HEK293 (cell line): ENCODE measurements around the gene LTBP1.

ENCODE experiments used
- EGR2 ChIP-seq: fragments of 450-650 bp; formaldehyde crosslinking; IDR thresholded peaks from 2 replicates; pipeline ENCODE4 v1.5.1; 2016; ENCODE audit warnings: low read depth, missing biosample characterization, missing genetic modification characterization
- GLIS2 ChIP-seq: fragments of 450-650 bp; formaldehyde crosslinking; IDR thresholded peaks from 2 replicates; pipeline ENCODE4 v1.5.1; 2016; ENCODE audit warnings: missing biosample characterization, missing genetic modification characterization
- HOXD13 ChIP-seq: sonication (generic); formaldehyde crosslinking; IDR thresholded peaks from 2 replicates; pipeline ENCODE4 v1.8.0; 2022; ENCODE audit warnings: missing genetic modification reagents, borderline replicate concordance
- KLF1 ChIP-seq: fragments of 450-650 bp; formaldehyde crosslinking; IDR thresholded peaks from 2 replicates; pipeline ENCODE4 v1.5.1; 2016; ENCODE audit warnings: missing biosample characterization, missing genetic modification characterization
- SCRT2 ChIP-seq: fragments of 450-650 bp; formaldehyde crosslinking; IDR thresholded peaks from 2 replicates; pipeline ENCODE4 v1.5.1; 2016; ENCODE audit warnings: missing biosample characterization, missing genetic modification characterization
- SP3 ChIP-seq: fragments of 450-650 bp; formaldehyde crosslinking; IDR thresholded peaks from 2 replicates; pipeline ENCODE4 v1.5.1; 2016; ENCODE audit warnings: missing biosample characterization, missing genetic modification characterization
- TCF7L2 ChIP-seq: IDR thresholded peaks from 2 replicates; pipeline ENCODE4 v1.6.1; 2011; ENCODE audit warnings: low read depth, mild to moderate bottlenecking, inconsistent platforms, low read length, moderate library complexity, borderline replicate concordance
- WT1 ChIP-seq: fragments of 450-650 bp; formaldehyde crosslinking; IDR thresholded peaks from 2 replicates; pipeline ENCODE4 v1.5.1; 2016; ENCODE audit warnings: missing biosample characterization, missing genetic modification characterization
- ZFP69B ChIP-seq: fragments of 450-650 bp; formaldehyde crosslinking; IDR thresholded peaks from 2 replicates; pipeline ENCODE4 v1.5.1; 2016; ENCODE audit warnings: missing biosample characterization, missing genetic modification characterization
- ZIC2 ChIP-seq: fragments of 450-650 bp; formaldehyde crosslinking; IDR thresholded peaks from 2 replicates; pipeline ENCODE4 v1.5.1; 2016; ENCODE audit warnings: missing biosample characterization, missing genetic modification characterization
- ZNF10 ChIP-seq: fragments of 450-650 bp; formaldehyde crosslinking; IDR thresholded peaks from 2 replicates; pipeline ENCODE4 v1.5.1; 2017; ENCODE audit warnings: missing biosample characterization, missing genetic modification characterization
- ZNF138 ChIP-seq: fragments of 450-650 bp; formaldehyde crosslinking; IDR thresholded peaks from 2 replicates; pipeline ENCODE4 v1.5.1; 2016; ENCODE audit warnings: missing biosample characterization, missing genetic modification characterization, borderline replicate concordance
- ZNF140 ChIP-seq: fragments of 450-650 bp; formaldehyde crosslinking; IDR thresholded peaks from 2 replicates; pipeline ENCODE4 v1.5.1; 2016; ENCODE audit warnings: missing biosample characterization, missing genetic modification characterization
- ZNF175 ChIP-seq: fragments of 450-650 bp; formaldehyde crosslinking; IDR thresholded peaks from 2 replicates; pipeline ENCODE4 v1.5.1; 2016; ENCODE audit warnings: missing biosample characterization, missing genetic modification characterization
- ZNF221 ChIP-seq: fragments of 450-650 bp; formaldehyde crosslinking; IDR thresholded peaks from 2 replicates; pipeline ENCODE4 v1.5.1; 2017; ENCODE audit warnings: missing biosample characterization, missing genetic modification characterization, borderline replicate concordance
- ZNF24 ChIP-seq: fragments of 450-650 bp; formaldehyde crosslinking; IDR thresholded peaks from 2 replicates; pipeline ENCODE4 v1.5.1; 2016; ENCODE audit warnings: missing biosample characterization, missing genetic modification characterization
- ZNF274 ChIP-seq, 2 experiments: fragments of 200-500 bp in 1 of 2; fragments of 450-650 bp in 1 of 2; sonication (Bioruptor generic) in 1 of 2; formaldehyde crosslinking in 1 of 2; IDR thresholded peaks; 2 replicates each; pipeline versions ENCODE4 v1.5.1 to v1.6.1; 2014 to 2016; ENCODE audit warnings: borderline replicate concordance in 1 of 2, inconsistent platforms in 1 of 2, low read length in 1 of 2, missing biosample characterization in 1 of 2, missing genetic modification characterization in 1 of 2
- ZNF394 ChIP-seq: fragments of 450-650 bp; formaldehyde crosslinking; IDR thresholded peaks from 2 replicates; pipeline ENCODE4 v1.5.1; 2016; ENCODE audit warnings: missing biosample characterization, missing genetic modification characterization, mild to moderate bottlenecking, moderate library complexity, borderline replicate concordance
- ZNF404 ChIP-seq: fragments of 450-650 bp; formaldehyde crosslinking; IDR thresholded peaks from 2 replicates; pipeline ENCODE4 v1.5.1; 2017; ENCODE audit warnings: missing biosample characterization, missing genetic modification characterization
- ZNF423 ChIP-seq: fragments of 450-650 bp; formaldehyde crosslinking; IDR thresholded peaks from 2 replicates; pipeline ENCODE4 v1.5.1; 2016; ENCODE audit warnings: missing biosample characterization, missing genetic modification characterization
- ZNF426 ChIP-seq: fragments of 450-650 bp; formaldehyde crosslinking; IDR thresholded peaks from 2 replicates; pipeline ENCODE4 v1.5.1; 2017; ENCODE audit warnings: missing biosample characterization, missing genetic modification characterization, mild to moderate bottlenecking, inconsistent platforms, moderate library complexity
- ZNF433 ChIP-seq: fragments of 450-650 bp; formaldehyde crosslinking; IDR thresholded peaks from 2 replicates; pipeline ENCODE4 v1.5.1; 2016; ENCODE audit warnings: missing biosample characterization, missing genetic modification characterization, low read depth
- ZNF510 ChIP-seq: fragments of 450-650 bp; formaldehyde crosslinking; IDR thresholded peaks from 2 replicates; pipeline ENCODE4 v1.5.1; 2018; ENCODE audit warnings: mild to moderate bottlenecking, missing genetic modification characterization, missing biosample characterization; ENCODE audit not compliant: insufficient replicate concordance
- ZNF571 ChIP-seq: fragments of 450-650 bp; formaldehyde crosslinking; IDR thresholded peaks from 2 replicates; pipeline ENCODE4 v1.5.0; 2017; ENCODE audit warnings: missing biosample characterization, missing genetic modification characterization
- ZNF626 ChIP-seq: fragments of 450-650 bp; sonication (Bioruptor Pico); formaldehyde crosslinking; IDR thresholded peaks from 2 replicates; pipeline ENCODE4 v1.5.1; 2018; ENCODE audit warnings: missing biosample characterization, missing genetic modification characterization, inconsistent platforms
- ZNF707 ChIP-seq: fragments of 450-650 bp; formaldehyde crosslinking; IDR thresholded peaks from 2 replicates; pipeline ENCODE4 v1.5.1; 2016; ENCODE audit warnings: missing biosample characterization, missing genetic modification characterization
- ZSCAN16 ChIP-seq: fragments of 450-650 bp; formaldehyde crosslinking; IDR thresholded peaks from 2 replicates; pipeline ENCODE4 v1.5.1; 2016; ENCODE audit warnings: missing biosample characterization, missing genetic modification characterization
- ZSCAN23 ChIP-seq: fragments of 450-650 bp; formaldehyde crosslinking; IDR thresholded peaks from 2 replicates; pipeline ENCODE4 v1.5.1; 2016; ENCODE audit warnings: missing biosample characterization, missing genetic modification characterization
- TF ChIP-seq, protein P1 (sequence below): fragments of 450-650 bp; formaldehyde crosslinking; IDR thresholded peaks from 2 replicates; pipeline ENCODE4 v1.5.1; 2016; ENCODE audit warnings: missing biosample characterization, missing genetic modification characterization
- TF ChIP-seq, protein P2 (sequence below): fragments of 450-650 bp; formaldehyde crosslinking; IDR thresholded peaks from 2 replicates; pipeline ENCODE4 v1.5.1; 2016; ENCODE audit warnings: missing biosample characterization, missing genetic modification characterization
- TF ChIP-seq, protein P3 (sequence below): fragments of 450-650 bp; formaldehyde crosslinking; IDR thresholded peaks from 2 replicates; pipeline ENCODE4 v1.5.1; 2016; ENCODE audit warnings: missing biosample characterization, missing genetic modification characterization
- TF ChIP-seq, protein P4 (sequence below): fragments of 450-650 bp; formaldehyde crosslinking; IDR thresholded peaks from 2 replicates; pipeline ENCODE4 v1.5.1; 2016; ENCODE audit warnings: missing biosample characterization, missing genetic modification characterization

Gene LTBP1

DNA sequence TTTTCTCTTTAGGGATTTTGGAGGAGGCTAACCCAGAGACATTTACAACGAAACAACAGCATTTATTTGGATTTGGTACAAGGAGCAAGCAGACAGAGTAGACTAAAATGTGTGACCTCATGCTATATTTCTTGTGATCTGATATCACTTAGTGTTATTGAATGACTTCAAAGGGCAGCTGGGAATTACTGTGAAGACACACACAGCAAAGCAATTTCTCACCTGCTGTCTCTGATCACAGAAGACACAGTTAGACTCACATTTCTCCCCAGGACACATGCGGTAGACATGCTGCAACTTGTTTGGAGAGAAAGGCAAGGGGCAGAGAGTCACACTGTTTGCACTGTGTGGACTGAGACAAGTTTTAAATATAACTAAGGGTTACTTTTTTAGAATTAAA, 67.5 kb downstream of the LTBP1 start (continued):
- TF ChIP-seq ZFP69B (tag by site-specific recombination) (no peak), GLIS2 (no peak), ZNF433 (tag by site-specific recombination) (no peak), TCF7L2 (peak; percentile 74), EGR2 (tag by site-specific recombination) (no peak), SP3 (tag by site-specific recombination) (no peak), ZNF404 (tag by site-specific recombination) (no peak), ZSCAN16 (0 out of 2 replicates have a peak, but pooled peaks have one; percentile 34), ZNF10 (tag by site-specific recombination) (no peak), SCRT2 (tag by site-specific recombination) (0 out of 2 replicates have a peak, but pooled peaks have one; percentile 26), ZNF394 (peak; percentile 30; the same call in 1 of the 2 replicates), ZNF221 (tag by site-specific recombination) (no peak), ZNF24 (tag by site-specific recombination) (no peak), ZIC2 (tag by site-specific recombination) (peak; percentile 93), WT1 (tag by site-specific recombination) (no peak), ZNF510 (tag by site-specific recombination) (no peak), ZNF423 (no peak), ZNF426 (tag by site-specific recombination) (no peak), HOXD13 (no peak), ZNF274 (IDR thresholded peaks at IDR 0.05; ENCODE audit: low read length) (no peak), ZNF274 (tag by site-specific recombination; IDR thresholded peaks at IDR 0.05; ENCODE audit: borderline replicate concordance) (no peak), ZNF175 (no peak), ZNF138 (tag by site-specific recombination) (no peak), ZNF707 (tag by site-specific recombination) (peak; percentile 72; the same call in 1 of the 2 replicates), ZSCAN23 (no peak), ZNF140 (no peak), ZNF626 (tag by site-specific recombination) (no peak), KLF1 (no peak), ZNF571 (tag by site-specific recombination) (no peak)
- TF ChIP-seq, protein P1, sequence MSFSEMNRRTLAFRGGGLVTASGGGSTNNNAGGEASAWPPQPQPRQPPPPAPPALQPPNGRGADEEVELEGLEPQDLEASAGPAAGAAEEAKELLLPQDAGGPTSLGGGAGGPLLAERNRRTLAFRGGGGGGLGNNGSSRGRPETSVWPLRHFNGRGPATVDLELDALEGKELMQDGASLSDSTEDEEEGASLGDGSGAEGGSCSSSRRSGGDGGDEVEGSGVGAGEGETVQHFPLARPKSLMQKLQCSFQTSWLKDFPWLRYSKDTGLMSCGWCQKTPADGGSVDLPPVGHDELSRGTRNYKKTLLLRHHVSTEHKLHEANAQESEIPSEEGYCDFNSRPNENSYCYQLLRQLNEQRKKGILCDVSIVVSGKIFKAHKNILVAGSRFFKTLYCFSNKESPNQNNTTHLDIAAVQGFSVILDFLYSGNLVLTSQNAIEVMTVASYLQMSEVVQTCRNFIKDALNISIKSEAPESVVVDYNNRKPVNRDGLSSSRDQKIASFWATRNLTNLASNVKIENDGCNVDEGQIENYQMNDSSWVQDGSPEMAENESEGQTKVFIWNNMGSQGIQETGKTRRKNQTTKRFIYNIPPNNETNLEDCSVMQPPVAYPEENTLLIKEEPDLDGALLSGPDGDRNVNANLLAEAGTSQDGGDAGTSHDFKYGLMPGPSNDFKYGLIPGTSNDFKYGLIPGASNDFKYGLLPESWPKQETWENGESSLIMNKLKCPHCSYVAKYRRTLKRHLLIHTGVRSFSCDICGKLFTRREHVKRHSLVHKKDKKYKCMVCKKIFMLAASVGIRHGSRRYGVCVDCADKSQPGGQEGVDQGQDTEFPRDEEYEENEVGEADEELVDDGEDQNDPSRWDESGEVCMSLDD (tag by site-specific recombination) = no peak
- TF ChIP-seq, protein P2, sequence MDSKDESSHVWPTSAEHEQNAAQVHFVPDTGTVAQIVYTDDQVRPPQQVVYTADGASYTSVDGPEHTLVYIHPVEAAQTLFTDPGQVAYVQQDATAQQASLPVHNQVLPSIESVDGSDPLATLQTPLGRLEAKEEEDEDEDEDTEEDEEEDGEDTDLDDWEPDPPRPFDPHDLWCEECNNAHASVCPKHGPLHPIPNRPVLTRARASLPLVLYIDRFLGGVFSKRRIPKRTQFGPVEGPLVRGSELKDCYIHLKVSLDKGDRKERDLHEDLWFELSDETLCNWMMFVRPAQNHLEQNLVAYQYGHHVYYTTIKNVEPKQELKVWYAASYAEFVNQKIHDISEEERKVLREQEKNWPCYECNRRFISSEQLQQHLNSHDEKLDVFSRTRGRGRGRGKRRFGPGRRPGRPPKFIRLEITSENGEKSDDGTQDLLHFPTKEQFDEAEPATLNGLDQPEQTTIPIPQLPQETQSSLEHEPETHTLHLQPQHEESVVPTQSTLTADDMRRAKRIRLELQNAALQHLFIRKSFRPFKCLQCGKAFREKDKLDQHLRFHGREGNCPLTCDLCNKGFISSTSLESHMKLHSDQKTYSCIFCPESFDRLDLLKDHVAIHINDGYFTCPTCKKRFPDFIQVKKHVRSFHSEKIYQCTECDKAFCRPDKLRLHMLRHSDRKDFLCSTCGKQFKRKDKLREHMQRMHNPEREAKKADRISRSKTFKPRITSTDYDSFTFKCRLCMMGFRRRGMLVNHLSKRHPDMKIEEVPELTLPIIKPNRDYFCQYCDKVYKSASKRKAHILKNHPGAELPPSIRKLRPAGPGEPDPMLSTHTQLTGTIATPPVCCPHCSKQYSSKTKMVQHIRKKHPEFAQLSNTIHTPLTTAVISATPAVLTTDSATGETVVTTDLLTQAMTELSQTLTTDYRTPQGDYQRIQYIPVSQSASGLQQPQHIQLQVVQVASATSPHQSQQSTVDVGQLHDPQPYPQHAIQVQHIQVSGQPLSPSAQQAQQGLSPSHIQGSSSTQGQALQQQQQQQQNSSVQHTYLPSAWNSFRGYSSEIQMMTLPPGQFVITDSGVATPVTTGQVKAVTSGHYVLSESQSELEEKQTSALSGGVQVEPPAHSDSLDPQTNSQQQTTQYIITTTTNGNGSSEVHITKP (tag by site-specific recombination) = no peak
- TF ChIP-seq, protein P3, sequence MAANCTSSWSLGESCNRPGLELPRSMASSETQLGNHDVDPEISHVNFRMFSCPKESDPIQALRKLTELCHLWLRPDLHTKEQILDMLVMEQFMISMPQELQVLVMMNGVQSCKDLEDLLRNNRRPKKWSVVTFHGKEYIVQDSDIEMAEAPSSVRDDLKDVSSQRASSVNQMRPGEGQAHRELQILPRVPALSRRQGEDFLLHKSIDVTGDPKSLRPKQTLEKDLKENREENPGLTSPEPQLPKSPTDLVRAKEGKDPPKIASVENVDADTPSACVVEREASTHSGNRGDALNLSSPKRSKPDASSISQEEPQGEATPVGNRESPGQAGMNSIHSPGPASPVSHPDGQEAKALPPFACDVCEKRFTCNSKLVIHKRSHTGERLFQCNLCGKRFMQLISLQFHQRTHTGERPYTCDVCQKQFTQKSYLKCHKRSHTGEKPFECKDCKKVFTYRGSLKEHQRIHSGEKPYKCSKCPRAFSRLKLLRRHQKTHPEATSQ (tag by site-specific recombination) = no peak
- TF ChIP-seq, protein P4, sequence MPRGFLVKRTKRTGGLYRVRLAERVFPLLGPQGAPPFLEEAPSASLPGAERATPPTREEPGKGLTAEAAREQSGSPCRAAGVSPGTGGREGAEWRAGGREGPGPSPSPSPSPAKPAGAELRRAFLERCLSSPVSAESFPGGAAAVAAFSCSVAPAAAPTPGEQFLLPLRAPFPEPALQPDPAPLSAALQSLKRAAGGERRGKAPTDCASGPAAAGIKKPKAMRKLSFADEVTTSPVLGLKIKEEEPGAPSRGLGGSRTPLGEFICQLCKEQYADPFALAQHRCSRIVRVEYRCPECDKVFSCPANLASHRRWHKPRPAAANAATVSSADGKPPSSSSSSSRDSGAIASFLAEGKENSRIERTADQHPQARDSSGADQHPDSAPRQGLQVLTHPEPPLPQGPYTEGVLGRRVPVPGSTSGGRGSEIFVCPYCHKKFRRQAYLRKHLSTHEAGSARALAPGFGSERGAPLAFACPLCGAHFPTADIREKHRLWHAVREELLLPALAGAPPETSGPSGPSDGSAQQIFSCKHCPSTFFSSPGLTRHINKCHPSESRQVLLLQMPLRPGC (tag by site-specific recombination) = peak; percentile 59; the same call in 1 of the 2 replicates
